SHP77 (cell line): ENCODE results near the gene HIVEP3.
"Not testable (repeated sequence)": the region's sequence is repeated elsewhere in the genome, so short reads cannot be mapped to it uniquely, and the experiment has no call there.

Experiments
- DNase-seq, 2 experiments: peaks; one replicate each; lab custom pipeline; 2025; lab: John Stamatoyannopoulos, UW

Gene HIVEP3

GRCh38 chr1:41558761-41559171 is 360.0 kb downstream of the HIVEP3 start:
- DNase-seq = no peak

GRCh38 chr1:41557751-41558455 is 360.8 kb downstream of the HIVEP3 start:
- DNase-seq = no peak

- not testable (repeated sequence) for DNase-seq
Observed at GRCh38 chr1:41554746-41555145, 364.0 kb downstream of the HIVEP3 start.

- peak in 1 of 2 experiments; percentile 2 for DNase-seq
Observed at GRCh38 chr1:41547781-41548560, 370.8 kb downstream of the HIVEP3 start.

- DNase-seq = no peak
Observed at GRCh38 chr1:41547336-41547735, 371.4 kb downstream of the HIVEP3 start.

- no peak for DNase-seq
Observed at GRCh38 chr1:41546833-41547135, 371.9 kb downstream of the HIVEP3 start.

- DNase-seq = no peak
Observed at GRCh38 chr1:41545996-41546832, 372.5 kb downstream of the HIVEP3 start.

- DNase-seq = no peak
Observed at GRCh38 chr1:41542196-41542930, 376.4 kb downstream of the HIVEP3 start.

GRCh38 chr1:41541592-41541952 is 377.1 kb downstream of the HIVEP3 start:
- no peak for DNase-seq

GRCh38 chr1:41540886-41541591 is 377.7 kb downstream of the HIVEP3 start:
- no peak for DNase-seq

GRCh38 chr1:41539999-41540398 is 378.7 kb downstream of the HIVEP3 start:
- DNase-seq = no peak

- DNase-seq = no peak
Observed at GRCh38 chr1:41539418-41539805, 379.3 kb downstream of the HIVEP3 start.

- no peak for DNase-seq
Observed at GRCh38 chr1:41538741-41539417, 379.8 kb downstream of the HIVEP3 start.

- peak in 1 of 2 experiments; percentile 9 for DNase-seq
Observed at GRCh38 chr1:41537788-41538351, 380.9 kb downstream of the HIVEP3 start.

GRCh38 chr1:41537251-41537650 is 381.5 kb downstream of the HIVEP3 start:
- DNase-seq = no peak

- no peak for DNase-seq
Observed at GRCh38 chr1:41536361-41536802, 382.3 kb downstream of the HIVEP3 start.

GRCh38 chr1:41535716-41536115 is 383.0 kb downstream of the HIVEP3 start:
- DNase-seq = no peak

- DNase-seq = no peak
Observed at GRCh38 chr1:41535276-41535675, 383.4 kb downstream of the HIVEP3 start.

GRCh38 chr1:41534181-41535076 is 384.3 kb downstream of the HIVEP3 start:
- no peak for DNase-seq
